ENCODE results near the gene MYOG.

The MYOG gene

GRCh38 chr1:203072002-203072602, 13.7 kb downstream of the MYOG start:
- DNase-seq (ENCODE audit: low spot score), result no peak

GRCh38 chr1:203069030-203069747, 16.6 kb downstream of the MYOG start:
- DNase-seq (ENCODE audit: low spot score), result no peak

GRCh38 chr1:203066965-203067364, 18.8 kb downstream of the MYOG start:
- DNase-seq (ENCODE audit: low spot score), result no peak

- no peak for DNase-seq (ENCODE audit: low spot score)
These were observed 19.8 kb downstream of the MYOG start for GRCh38 chr1:203065986-203066385.

- DNase-seq (ENCODE audit: low spot score), result no peak
These were observed 20.6 kb downstream of the MYOG start for GRCh38 chr1:203065191-203065590.

- DNase-seq (ENCODE audit: low spot score), result no peak
These were observed 22.5 kb downstream of the MYOG start for GRCh38 chr1:203063287-203063686.

- no peak for DNase-seq (ENCODE audit: low spot score)
These were observed 25.7 kb downstream of the MYOG start for GRCh38 chr1:203060115-203060514.

GRCh38 chr1:203059485-203059884, 26.3 kb downstream of the MYOG start:
- no peak for DNase-seq (ENCODE audit: low spot score)

GRCh38 chr1:203058676-203058935, 27.2 kb downstream of the MYOG start:
- no peak for DNase-seq (ENCODE audit: low spot score)

- DNase-seq (ENCODE audit: low spot score), result no peak
These were observed 27.7 kb downstream of the MYOG start for GRCh38 chr1:203057911-203058675.

- DNase-seq (ENCODE audit: low spot score), result peak; percentile 17
These were observed 29.3 kb downstream of the MYOG start for GRCh38 chr1:203056516-203056915.

- DNase-seq (ENCODE audit: low spot score), result no peak
These were observed 29.8 kb downstream of the MYOG start for GRCh38 chr1:203056012-203056411.

- no peak for DNase-seq (ENCODE audit: low spot score)
These were observed 30.5 kb downstream of the MYOG start for GRCh38 chr1:203055161-203055799.

GRCh38 chr1:203054642-203055041, 31.2 kb downstream of the MYOG start:
- no peak for DNase-seq (ENCODE audit: low spot score)

- DNase-seq (ENCODE audit: low spot score), result no peak
These were observed 31.6 kb downstream of the MYOG start for GRCh38 chr1:203054184-203054583.

- no peak for DNase-seq (ENCODE audit: low spot score)
These were observed 33.2 kb downstream of the MYOG start for GRCh38 chr1:203052601-203053000.

GRCh38 chr1:203051841-203052324, 33.9 kb downstream of the MYOG start:
- no peak for DNase-seq (ENCODE audit: low spot score)

GRCh38 chr1:203050826-203051225, 35.0 kb downstream of the MYOG start:
- DNase-seq (ENCODE audit: low spot score), result no peak

GRCh38 chr1:203049576-203050180, 36.1 kb downstream of the MYOG start:
- DNase-seq (ENCODE audit: low spot score), result no peak

- DNase-seq (ENCODE audit: low spot score), result no peak
These were observed 36.7 kb downstream of the MYOG start for GRCh38 chr1:203049077-203049476.

GRCh38 chr1:203048555-203049051, 37.2 kb downstream of the MYOG start:
- no peak for DNase-seq (ENCODE audit: low spot score)

GRCh38 chr1:203048086-203048485, 37.7 kb downstream of the MYOG start:
- DNase-seq (ENCODE audit: low spot score), result no peak
